ENCODE measurements around the gene DPYD.

DPYD gene

DNA sequence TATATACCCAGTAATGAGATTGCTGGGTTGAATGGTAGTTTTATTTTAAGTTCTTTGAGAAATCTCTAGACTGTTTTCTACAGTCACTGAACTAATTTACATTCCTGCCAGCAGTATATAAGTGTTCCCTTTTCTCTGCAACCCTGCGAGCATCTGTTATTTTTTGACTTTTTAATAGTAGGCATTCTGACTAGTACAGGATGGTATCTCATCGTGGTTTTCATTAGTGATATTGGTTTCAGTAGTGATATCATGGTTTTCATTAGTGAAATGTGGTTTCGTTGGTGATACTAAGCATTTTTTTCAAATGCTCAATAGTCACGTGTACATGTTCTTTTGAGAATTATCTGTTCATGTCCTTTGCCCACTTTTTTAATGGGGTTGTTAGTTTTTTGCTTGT lies 882.4 kb downstream of the DPYD start:
- TF ChIP-seq ZFX (IDR thresholded peaks at IDR 0.05; ENCODE audit: borderline replicate concordance), result no peak
- TF ChIP-seq, protein P1, sequence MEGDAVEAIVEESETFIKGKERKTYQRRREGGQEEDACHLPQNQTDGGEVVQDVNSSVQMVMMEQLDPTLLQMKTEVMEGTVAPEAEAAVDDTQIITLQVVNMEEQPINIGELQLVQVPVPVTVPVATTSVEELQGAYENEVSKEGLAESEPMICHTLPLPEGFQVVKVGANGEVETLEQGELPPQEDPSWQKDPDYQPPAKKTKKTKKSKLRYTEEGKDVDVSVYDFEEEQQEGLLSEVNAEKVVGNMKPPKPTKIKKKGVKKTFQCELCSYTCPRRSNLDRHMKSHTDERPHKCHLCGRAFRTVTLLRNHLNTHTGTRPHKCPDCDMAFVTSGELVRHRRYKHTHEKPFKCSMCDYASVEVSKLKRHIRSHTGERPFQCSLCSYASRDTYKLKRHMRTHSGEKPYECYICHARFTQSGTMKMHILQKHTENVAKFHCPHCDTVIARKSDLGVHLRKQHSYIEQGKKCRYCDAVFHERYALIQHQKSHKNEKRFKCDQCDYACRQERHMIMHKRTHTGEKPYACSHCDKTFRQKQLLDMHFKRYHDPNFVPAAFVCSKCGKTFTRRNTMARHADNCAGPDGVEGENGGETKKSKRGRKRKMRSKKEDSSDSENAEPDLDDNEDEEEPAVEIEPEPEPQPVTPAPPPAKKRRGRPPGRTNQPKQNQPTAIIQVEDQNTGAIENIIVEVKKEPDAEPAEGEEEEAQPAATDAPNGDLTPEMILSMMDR (IDR thresholded peaks at IDR 0.05), result no peak

DNA sequence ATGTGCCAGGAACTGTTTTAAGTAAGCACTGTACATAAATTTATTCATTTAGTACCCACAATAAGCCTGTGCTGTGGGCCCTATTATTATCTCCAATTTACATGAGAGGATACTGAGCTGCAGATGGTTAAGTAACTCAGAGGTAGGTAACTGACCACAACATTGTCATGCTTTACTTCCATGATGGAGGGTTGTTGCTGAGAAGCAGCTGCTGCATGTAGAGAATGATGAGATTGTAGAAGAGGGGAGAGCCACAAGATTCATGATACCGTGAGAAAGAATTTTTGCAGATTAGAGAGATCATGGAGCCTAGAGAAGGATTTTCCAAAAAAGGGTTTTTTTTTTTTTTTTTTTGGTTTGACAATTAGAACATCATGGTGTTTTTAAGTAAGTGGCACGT lies 886.2 kb downstream of the DPYD start:
- H3K27ac ChIP-seq, result no peak overlapping the region
- TF ChIP-seq ZFX (IDR thresholded peaks at IDR 0.05; ENCODE audit: borderline replicate concordance), result no peak
- TF ChIP-seq, protein P1 (IDR thresholded peaks at IDR 0.05), result no peak

More for the DNA sequence above, 882.4 kb downstream of the DPYD start:
- no peak overlapping the region for H3K27ac ChIP-seq

DNA sequence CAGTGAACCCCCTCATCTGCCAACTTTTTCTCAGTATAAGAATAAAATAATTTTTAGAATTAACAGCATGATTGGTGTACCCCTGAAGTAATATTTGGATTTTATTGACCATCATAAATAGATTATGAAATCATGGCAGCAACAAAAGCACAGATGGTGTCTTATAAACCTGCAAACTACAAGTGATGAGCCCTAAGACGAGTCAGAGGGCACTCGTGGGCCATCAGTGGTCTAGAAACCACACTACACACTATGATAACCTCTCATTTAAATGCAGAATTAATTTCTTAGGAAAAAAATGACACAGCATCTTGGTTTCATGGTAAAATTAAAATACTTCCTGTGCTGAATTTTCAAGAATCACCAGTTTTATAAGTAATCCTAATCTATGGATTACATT lies 886.9 kb downstream of the DPYD start:
- H3K27ac ChIP-seq, result no peak overlapping the region

More for the DNA sequence above, 886.9 kb downstream of the DPYD start:
- no peak for TF ChIP-seq ZFX (IDR thresholded peaks at IDR 0.05; ENCODE audit: borderline replicate concordance)
- TF ChIP-seq, protein P1 (IDR thresholded peaks at IDR 0.05), result no peak
